Body of pancreas (tissue), 4 donors: ENCODE measurements around the gene RRM2.

ENCODE experiments used
- CTCF ChIP-seq, 7 experiments: fragments of 450-650 bp in 4 of 7; fragments of 200-600 bp in 3 of 7; sonication (generic) in 3 of 7; IDR thresholded peaks; one replicate each; pipeline ENCODE4 v1.5.1; 2016 to 2019; ENCODE audit warnings: antibody characterized with exemption in 7 of 7
- POLR2A ChIP-seq, 3 donors: fragments of 450-650 bp; IDR thresholded peaks; one replicate each; pipeline ENCODE4 v1.6.1; 2016; ENCODE audit warnings: antibody characterized with exemption in 3 of 3, mild to moderate bottlenecking in 2 of 3

GRCh38 chr2:10140841-10141610 lies 18.5 kb downstream of the RRM2 start:
- no peak for TF ChIP-seq POLR2A (IDR thresholded peaks at IDR 0.05)
- no peak for TF ChIP-seq CTCF (IDR thresholded peaks at IDR 0.05)
